ENCODE data around the gene GALNT3.

- TF ChIP-seq ZNF398 (tag by site-specific recombination; IDR thresholded peaks at IDR 0.05), result no peak
- no peak for TF ChIP-seq TCF7L2 (IDR thresholded peaks at IDR 0.05; ENCODE audit: borderline replicate concordance, low read depth, low read length)
- TF ChIP-seq ZNF707 (tag by site-specific recombination; IDR thresholded peaks at IDR 0.05), result no peak
- no peak for TF ChIP-seq YY1 (tag by site-specific recombination; IDR thresholded peaks at IDR 0.05)
- TF ChIP-seq REST (tag by site-specific recombination; IDR thresholded peaks at IDR 0.05), result no peak
- TF ChIP-seq ZNF792 (tag by site-specific recombination; IDR thresholded peaks at IDR 0.05), result no peak
- TF ChIP-seq ZSCAN4 (tag by site-specific recombination; IDR thresholded peaks at IDR 0.05), result no peak
- no peak for TF ChIP-seq ZNF530 (tag by site-specific recombination; IDR thresholded peaks at IDR 0.05; ENCODE audit: low read depth)
- TF ChIP-seq CTCF (tag by site-specific recombination; IDR thresholded peaks at IDR 0.05), result no peak
Measured at GRCh38 chr2:165827921-165828276, 33.9 kb upstream of the GALNT3 start.
